Neural crest cell (in vitro differentiated cells): ENCODE data around the gene DBF4B. TPM values are rescaled to one million over a fixed set of nuclear protein-coding genes. Genes with fewer than 3 reads are reported as not detected.
"Not testable (repeated sequence)": the region's sequence is repeated elsewhere in the genome, so short reads cannot be mapped to it uniquely, and the experiment has no call there.

ENCODE experiments used
- DNase-seq: peaks from one replicate; pipeline ENCODE4 v3.0.0; 2021; ENCODE audit warnings: low read depth, mixed read lengths, low spot score
- H3K27ac Mint-ChIP-seq: one replicate; pipeline ENCODE4 v1.8.0; 2021; ENCODE audit warnings: mild to moderate bottlenecking, mixed read lengths; ENCODE audit not compliant: unreplicated experiment
- H3K27me3 Mint-ChIP-seq: 2 replicates; pipeline ENCODE4 v1.8.0; 2021; ENCODE audit warnings: low read depth, mild to moderate bottlenecking, mixed read lengths
- H3K36me3 Mint-ChIP-seq: 2 replicates; pipeline ENCODE4 v1.8.0; 2021; ENCODE audit warnings: low read depth, mild to moderate bottlenecking, mixed read lengths
- H3K4me1 Mint-ChIP-seq: 2 replicates; pipeline ENCODE4 v1.8.0; 2021; ENCODE audit warnings: mixed read lengths
- H3K4me3 Mint-ChIP-seq: one replicate; pipeline ENCODE4 v1.8.0; 2021; ENCODE audit warnings: mild to moderate bottlenecking, mixed read lengths
- H3K9me3 Mint-ChIP-seq: 2 replicates; pipeline ENCODE4 v1.8.0; 2021; ENCODE audit warnings: mixed read lengths
- CTCF ChIP-seq: fragments of 200-600 bp; sonication (generic); conservative IDR thresholded peaks from 2 replicates; pipeline ENCODE4 v1.5.0; 2021; ENCODE audit warnings: antibody characterized with exemption, mild to moderate bottlenecking
- total RNA-seq: library from RNA; stranded (reverse); gene quantifications from 2 replicates; pipeline ENCODE4 v1.2.1, GENCODE V29; 2021

DBF4B gene
- total RNA-seq, 1 donor from 2014 or later = 51.1 TPM

GRCh38 chr17:44749980-44750318, 41.5 kb downstream of the DBF4B start:
- Mint-ChIP-seq H3K27me3 (peaks cover 2% of the 10 kb centered on the region), H3K4me1 (peaks cover 17% of the 10 kb centered on the region), H3K36me3 (peaks cover 6% of the 10 kb centered on the region), H3K4me3 (peak overlapping the region; percentile 39), H3K9me3 (no peaks in the 10 kb centered on the region), H3K27ac (peak overlapping the region; percentile 39)
- no peak for DNase-seq
- TF ChIP-seq CTCF = no peak

GRCh38 chr17:44751331-44751730, 42.9 kb downstream of the DBF4B start:
- peaks cover 6% of the 10 kb centered on the region for H3K36me3 Mint-ChIP-seq
- no peak for TF ChIP-seq CTCF
- peak overlapping the region; percentile 12 for H3K4me3 Mint-ChIP-seq
- no peak for DNase-seq
- peaks cover 17% of the 10 kb centered on the region for H3K4me1 Mint-ChIP-seq
- no peaks in the 10 kb centered on the region for H3K9me3 Mint-ChIP-seq
- peak overlapping the region; percentile 17 for H3K27ac Mint-ChIP-seq
- H3K27me3 Mint-ChIP-seq = peaks cover 2% of the 10 kb centered on the region

GRCh38 chr17:44751806-44752205, 43.3 kb downstream of the DBF4B start:
- no peak for TF ChIP-seq CTCF
- peaks cover 6% of the 10 kb centered on the region for H3K36me3 Mint-ChIP-seq
- H3K27ac Mint-ChIP-seq = peak overlapping the region; percentile 17
- peaks cover 3% of the 10 kb centered on the region for H3K27me3 Mint-ChIP-seq
- H3K9me3 Mint-ChIP-seq = no peaks in the 10 kb centered on the region
- peaks cover 17% of the 10 kb centered on the region for H3K4me1 Mint-ChIP-seq
- no peak for DNase-seq
- peak overlapping the region; percentile 42 for H3K4me3 Mint-ChIP-seq

GRCh38 chr17:44752953-44753861, 44.7 kb downstream of the DBF4B start:
- Mint-ChIP-seq H3K27ac (no peak overlapping the region), H3K4me3 (no peak overlapping the region), H3K9me3 (no peaks in the 10 kb centered on the region), H3K27me3 (peaks cover 17% of the 10 kb centered on the region), H3K36me3 (peaks cover 6% of the 10 kb centered on the region), H3K4me1 (peaks cover 17% of the 10 kb centered on the region)
- no peak for DNase-seq
- no peak for TF ChIP-seq CTCF

- Mint-ChIP-seq H3K36me3 (peaks cover 6% of the 10 kb centered on the region), H3K27ac (no peak overlapping the region), H3K27me3 (peaks cover 18% of the 10 kb centered on the region), H3K9me3 (no peaks in the 10 kb centered on the region), H3K4me3 (peak overlapping the region; percentile 52), H3K4me1 (peaks cover 17% of the 10 kb centered on the region)
- DNase-seq = no peak
- no peak for TF ChIP-seq CTCF
Measured at GRCh38 chr17:44754276-44754675, 45.8 kb downstream of the DBF4B start.

GRCh38 chr17:44755180-44755579, 46.7 kb downstream of the DBF4B start:
- H3K4me3 Mint-ChIP-seq, DNase-seq, H3K36me3 Mint-ChIP-seq, H3K27ac Mint-ChIP-seq, H3K9me3 Mint-ChIP-seq: not testable (repeated sequence)
- H3K4me1 Mint-ChIP-seq = peaks cover 13% of the 10 kb centered on the region
- peaks cover 18% of the 10 kb centered on the region for H3K27me3 Mint-ChIP-seq
